KOPT-K1 (cell line): Measurements from ENCODE around the gene SECTM1.

Experiments used
- H3K27ac ChIP-seq: fragments of 200-600 bp; sonication (generic); 2 replicates; pipeline ENCODE4 v1.5.1; 2016; ENCODE audit warnings: antibody characterized with exemption, mild to moderate bottlenecking, low read depth, low read length; ENCODE audit not compliant: poor library complexity, severe bottlenecking
- H3K36me3 ChIP-seq: fragments of 200-600 bp; sonication (generic); 2 replicates; pipeline ENCODE4 v1.5.1; 2017; ENCODE audit warnings: antibody characterized with exemption, mild to moderate bottlenecking, low read length, moderate library complexity; ENCODE audit not compliant: insufficient read depth
- H3K9me3 ChIP-seq: fragments of 200-600 bp; sonication (generic); 2 replicates; pipeline ENCODE4 v1.5.1; 2017; ENCODE audit warnings: antibody characterized with exemption, low read length, mild to moderate bottlenecking; ENCODE audit not compliant: insufficient read depth, poor library complexity, severe bottlenecking

The SECTM1 gene

GRCh38 chr17:82343560-82343959 lies 10.0 kb upstream of the SECTM1 start:
- no peak overlapping the region for H3K27ac ChIP-seq
- peaks cover 6% of the 10 kb centered on the region for H3K9me3 ChIP-seq
- no peaks in the 10 kb centered on the region for H3K36me3 ChIP-seq

GRCh38 chr17:82342361-82343079 lies 9.0 kb upstream of the SECTM1 start:
- Histone ChIP-seq H3K36me3 (no peaks in the 10 kb centered on the region), H3K9me3 (peaks cover 6% of the 10 kb centered on the region), H3K27ac (no peak overlapping the region)

- H3K36me3 ChIP-seq, result no peaks in the 10 kb centered on the region
- H3K27ac ChIP-seq, result no peak overlapping the region
- peaks cover 6% of the 10 kb centered on the region for H3K9me3 ChIP-seq
Observed at GRCh38 chr17:82339634-82340580, 6.3 kb upstream of the SECTM1 start.

DNA sequence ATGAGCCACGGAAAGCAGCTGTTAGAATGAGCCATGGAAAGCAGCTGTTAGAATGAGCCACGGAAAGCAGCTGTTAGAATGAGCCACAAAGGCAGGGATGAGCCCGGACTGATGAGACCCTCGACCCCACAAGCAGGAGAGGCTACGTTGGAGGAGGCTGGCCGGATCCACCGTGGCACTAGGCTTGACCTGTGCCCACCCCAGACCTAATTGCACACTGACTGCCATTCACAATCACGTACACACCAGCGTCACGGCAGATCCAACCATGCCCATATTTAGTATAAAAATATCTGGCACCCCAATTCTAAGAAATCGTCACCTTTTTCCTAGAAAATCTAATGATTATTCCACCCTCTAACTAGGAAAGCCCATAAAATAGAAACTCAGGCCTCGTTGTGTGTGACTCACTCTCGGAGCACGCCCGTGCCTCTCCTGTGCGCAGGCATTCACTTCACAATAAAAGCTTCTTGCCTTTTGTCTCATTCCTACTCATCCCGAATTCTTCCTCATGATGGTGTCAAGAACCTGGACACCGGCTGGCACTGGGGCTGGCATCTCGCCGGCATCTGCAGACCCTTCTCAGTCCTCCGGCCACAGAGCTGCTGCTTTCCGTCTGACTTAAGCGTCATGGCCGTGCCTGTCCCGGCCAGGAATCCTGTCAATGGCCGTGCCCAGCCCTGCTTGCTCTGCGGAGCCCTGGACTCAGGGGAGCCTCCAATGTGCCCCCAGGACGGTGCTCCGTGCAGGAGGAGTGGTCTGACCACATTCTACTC lies 5.5 kb upstream of the SECTM1 start:
- Histone ChIP-seq H3K36me3 (no peaks in the 10 kb centered on the region), H3K27ac (no peak overlapping the region), H3K9me3 (peaks cover 6% of the 10 kb centered on the region)

DNA sequence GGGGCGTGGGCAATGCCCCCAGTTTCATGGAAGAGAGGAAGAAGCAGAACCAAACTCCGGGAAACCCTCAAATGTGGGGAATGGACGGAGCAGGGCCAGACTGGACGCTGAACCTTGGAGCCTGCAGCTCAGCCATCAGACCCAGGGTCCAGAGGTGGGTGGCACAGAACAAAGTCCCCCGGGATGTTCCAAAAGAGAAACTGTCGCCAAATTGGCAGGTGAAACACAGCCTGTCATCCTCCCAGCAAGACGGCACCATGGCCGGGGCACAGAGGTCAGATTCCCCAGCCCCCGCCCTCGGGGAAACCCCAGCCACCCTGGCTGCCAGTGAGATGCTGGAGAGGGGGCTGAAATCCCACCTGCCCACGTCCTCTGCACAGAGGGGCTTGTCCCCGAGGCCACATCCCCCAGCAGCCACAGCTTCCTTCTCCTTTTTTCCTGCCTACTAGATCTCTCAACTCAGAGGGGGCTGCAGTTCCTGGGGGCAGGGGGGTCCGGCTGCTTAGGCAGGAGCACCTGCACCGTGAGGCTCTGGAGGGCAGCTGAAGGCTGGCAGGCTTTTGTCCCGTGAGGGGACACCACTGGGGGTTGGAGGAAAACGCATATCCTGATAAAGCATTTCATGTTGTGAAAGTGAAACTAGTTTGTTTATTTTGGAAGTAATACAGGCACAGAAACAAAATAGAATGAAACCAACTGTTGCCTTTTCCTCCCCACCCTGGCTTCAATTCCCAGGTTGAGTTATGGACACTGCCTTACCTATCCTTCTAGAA lies 1.2 kb upstream of the SECTM1 start:
- peak overlapping the region; percentile 82 for H3K27ac ChIP-seq
- no peaks in the 10 kb centered on the region for H3K9me3 ChIP-seq
- no peaks in the 10 kb centered on the region for H3K36me3 ChIP-seq

GRCh38 chr17:82334204-82334621 lies 647 bp upstream of the SECTM1 start:
- Histone ChIP-seq H3K36me3 (no peaks in the 10 kb centered on the region), H3K27ac (peak overlapping the region; percentile 82), H3K9me3 (no peaks in the 10 kb centered on the region)

GRCh38 chr17:82332669-82333278 lies 792 bp downstream of the SECTM1 start:
- Histone ChIP-seq H3K36me3 (no peaks in the 10 kb centered on the region), H3K27ac (peak overlapping the region; percentile 38), H3K9me3 (no peaks in the 10 kb centered on the region)

DNA sequence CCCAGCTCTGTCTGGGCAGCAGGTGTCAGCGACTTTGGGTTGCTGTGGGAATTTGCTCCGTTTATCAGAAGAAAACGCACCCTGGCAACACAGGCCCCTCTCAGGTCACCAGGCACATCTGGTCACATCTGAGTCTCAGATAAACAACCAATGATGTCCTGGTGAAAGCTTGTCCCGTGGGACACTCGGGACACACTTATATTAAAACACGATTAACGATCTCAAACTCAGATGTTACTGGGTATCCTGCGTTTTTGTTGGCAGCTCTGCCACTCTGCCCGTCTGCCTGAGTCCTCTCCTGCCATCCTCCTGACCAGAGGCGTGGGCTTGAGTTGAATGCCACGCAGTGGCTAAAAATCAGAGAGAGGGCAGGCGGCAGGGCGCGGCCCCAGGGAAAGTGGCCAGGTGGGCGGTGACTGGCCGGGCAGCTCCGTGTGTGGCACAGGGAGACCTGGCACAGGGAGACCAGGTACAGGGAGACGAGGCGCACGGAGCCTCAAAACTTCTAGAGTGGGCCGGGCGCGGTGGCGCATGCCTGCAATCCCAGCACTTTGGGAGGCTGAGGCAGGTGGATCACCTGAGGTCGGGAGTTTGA lies 2.1 kb downstream of the SECTM1 start:
- Histone ChIP-seq H3K36me3 (no peaks in the 10 kb centered on the region), H3K9me3 (no peaks in the 10 kb centered on the region)

GRCh38 chr17:82330322-82331239 lies 3.0 kb downstream of the SECTM1 start:
- no peaks in the 10 kb centered on the region for H3K36me3 ChIP-seq
- H3K9me3 ChIP-seq, result no peaks in the 10 kb centered on the region
- no peak overlapping the region for H3K27ac ChIP-seq

More for the DNA sequence above, 2.1 kb downstream of the SECTM1 start:
- no peak overlapping the region for H3K27ac ChIP-seq

GRCh38 chr17:82329683-82330321 lies 3.8 kb downstream of the SECTM1 start:
- Histone ChIP-seq H3K36me3 (no peaks in the 10 kb centered on the region), H3K27ac (no peak overlapping the region), H3K9me3 (no peaks in the 10 kb centered on the region)

DNA sequence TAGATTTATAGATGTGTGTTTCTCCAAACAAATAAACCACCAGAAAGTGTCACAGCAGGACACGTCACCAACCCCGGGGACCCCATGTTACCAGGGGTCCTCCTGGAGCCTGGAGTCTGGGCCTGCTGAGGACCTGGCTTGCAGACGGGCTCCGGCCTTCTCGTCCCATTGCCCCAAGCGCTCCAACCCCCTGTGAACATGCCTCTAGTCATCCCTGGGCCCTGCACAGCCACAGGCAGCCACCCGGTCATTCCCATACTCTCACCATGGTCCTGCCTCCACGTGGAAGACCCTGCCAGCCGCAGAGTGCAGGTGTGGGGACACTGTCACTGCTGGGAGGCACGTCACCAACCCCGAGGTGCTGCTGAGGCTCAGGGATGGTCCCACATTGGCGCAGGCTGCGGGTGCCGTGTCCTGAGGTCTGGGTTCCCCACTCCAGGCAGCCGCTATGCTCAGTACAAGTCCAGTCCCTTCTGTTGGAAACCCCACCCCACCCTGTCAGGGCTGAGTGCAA lies 4.5 kb downstream of the SECTM1 start:
- H3K36me3 ChIP-seq, result no peaks in the 10 kb centered on the region
- no peaks in the 10 kb centered on the region for H3K9me3 ChIP-seq

DNA sequence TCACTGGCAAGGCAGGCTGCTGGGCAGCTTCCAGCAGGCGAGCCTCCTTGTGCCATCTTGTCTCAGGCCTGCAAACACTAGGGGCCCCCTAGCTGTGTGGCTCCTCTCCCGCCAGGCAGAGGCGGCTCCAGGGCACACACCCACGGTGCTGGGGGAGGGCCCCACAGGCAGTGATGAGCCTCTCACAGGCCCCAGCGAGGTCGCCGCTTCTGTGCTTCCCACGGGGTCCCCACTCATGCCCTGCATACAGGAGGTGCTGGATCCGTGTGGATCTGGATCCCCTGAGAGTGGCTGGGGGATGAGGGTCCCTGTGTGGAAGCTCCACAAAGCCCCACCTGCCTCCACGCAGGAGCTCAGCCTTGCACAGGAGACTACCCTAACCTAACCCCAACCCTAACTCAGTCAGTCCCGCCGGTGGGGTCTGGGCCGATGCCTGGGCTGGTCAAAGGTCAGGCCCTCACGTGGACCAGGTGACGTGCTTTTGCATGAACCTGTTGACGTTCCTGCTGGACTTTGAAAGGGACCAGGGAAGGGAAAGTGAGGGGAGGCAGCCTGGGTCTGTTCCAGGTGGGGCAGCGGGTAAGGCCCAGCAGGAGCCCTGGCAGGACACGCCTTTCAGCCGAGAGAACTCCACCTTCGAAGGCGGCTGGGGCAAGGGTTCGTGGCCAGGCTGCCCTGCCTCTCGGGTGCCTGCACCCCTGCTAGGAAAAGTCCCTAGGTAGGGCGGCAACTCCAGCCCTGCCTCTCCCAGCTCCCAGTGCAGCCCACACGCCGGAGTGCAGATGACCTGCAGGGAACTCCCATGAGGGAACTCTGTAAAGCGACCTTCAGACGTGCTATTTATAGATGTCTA lies 5.2 kb downstream of the SECTM1 start:
- H3K27ac ChIP-seq, result no peak overlapping the region
- H3K36me3 ChIP-seq, result no peaks in the 10 kb centered on the region
- H3K9me3 ChIP-seq, result no peaks in the 10 kb centered on the region

More for the DNA sequence above, 4.5 kb downstream of the SECTM1 start:
- no peak overlapping the region for H3K27ac ChIP-seq
